HEK293T (cell line): Measurements from ENCODE around the gene TMEM225B.
"Not testable (repeated sequence)": the region's sequence is repeated elsewhere in the genome, so short reads cannot be mapped to it uniquely, and the experiment has no call there.

ENCODE experiments used
- CTCF ChIA-PET: fragments of 350-600 bp; formaldehyde crosslinking; extraction: SDS; loops from one replicate; lab custom pipeline; 2021; ENCODE audit warnings: antibody characterized with exemption, inconsistent platforms; lab: Yijun Ruan, JAX
- POLR2A ChIA-PET: fragments of 350-600 bp; formaldehyde crosslinking; extraction: SDS; loops from one replicate; lab custom pipeline; 2020; ENCODE audit warnings: antibody characterized with exemption, inconsistent platforms; lab: Yijun Ruan, JAX
- DNase-seq: peaks from one replicate; pipeline ENCODE4 v3.0.0; 2012; ENCODE audit warnings: mixed read lengths; ENCODE audit errors: extremely low spot score
- ARNT ChIP-seq: fragments of 450-650 bp; IDR thresholded peaks from 2 replicates; pipeline ENCODE4 v1.6.1; 2017; ENCODE audit warnings: mild to moderate bottlenecking
- BHLHE40 ChIP-seq: fragments of 450-650 bp; IDR thresholded peaks from 2 replicates; pipeline ENCODE4 v1.6.1; 2016; ENCODE audit warnings: mild to moderate bottlenecking, moderate library complexity, borderline replicate concordance
- CTBP1 ChIP-seq: fragments of 450-650 bp; IDR thresholded peaks from 2 replicates; pipeline ENCODE4 v1.6.1; 2016; ENCODE audit warnings: borderline replicate concordance
- ELF4 ChIP-seq: fragments of 450-650 bp; IDR thresholded peaks from 2 replicates; pipeline ENCODE4 v1.6.1; 2017; ENCODE audit warnings: antibody characterized with exemption
- FOXA1 ChIP-seq: fragments of 450-650 bp; IDR thresholded peaks from 2 replicates; pipeline ENCODE4 v1.6.1; 2016; ENCODE audit warnings: mild to moderate bottlenecking
- FOXK2 ChIP-seq: fragments of 450-650 bp; IDR thresholded peaks from 2 replicates; pipeline ENCODE4 v1.6.1; 2016; ENCODE audit warnings: mild to moderate bottlenecking
- FOXM1 ChIP-seq: fragments of 450-650 bp; IDR thresholded peaks from 2 replicates; pipeline ENCODE4 v1.6.1; 2017; ENCODE audit warnings: mild to moderate bottlenecking, borderline replicate concordance
- HDGF ChIP-seq: fragments of 450-650 bp; IDR thresholded peaks from 2 replicates; pipeline ENCODE4 v1.6.1; 2017; ENCODE audit warnings: antibody characterized with exemption, borderline replicate concordance
- L3MBTL2 ChIP-seq: fragments of 450-650 bp; conservative IDR thresholded peaks from 2 replicates; pipeline ENCODE4 v1.6.1; 2016; ENCODE audit warnings: mild to moderate bottlenecking
- LEF1 ChIP-seq: fragments of 450-650 bp; IDR thresholded peaks from 2 replicates; pipeline ENCODE4 v1.6.1; 2017; ENCODE audit warnings: mild to moderate bottlenecking, borderline replicate concordance
- NFRKB ChIP-seq: fragments of 450-650 bp; IDR thresholded peaks from 2 replicates; pipeline ENCODE4 v1.6.1; 2016; ENCODE audit warnings: mild to moderate bottlenecking, moderate library complexity
- PKNOX1 ChIP-seq: fragments of 450-650 bp; IDR thresholded peaks from 2 replicates; pipeline ENCODE4 v1.6.1; 2016
- SP1 ChIP-seq: fragments of 450-650 bp; IDR thresholded peaks from 2 replicates; pipeline ENCODE4 v1.6.1; 2017
- SUZ12 ChIP-seq: fragments of 450-650 bp; IDR thresholded peaks from 2 replicates; pipeline ENCODE4 v1.6.1; 2016; ENCODE audit warnings: mild to moderate bottlenecking
- TARDBP ChIP-seq: fragments of 450-650 bp; IDR thresholded peaks from 2 replicates; pipeline ENCODE4 v1.6.1; 2016
- ZNF384 ChIP-seq: fragments of 450-650 bp; IDR thresholded peaks from 2 replicates; pipeline ENCODE4 v1.6.1; 2016

Gene TMEM225B

DNA sequence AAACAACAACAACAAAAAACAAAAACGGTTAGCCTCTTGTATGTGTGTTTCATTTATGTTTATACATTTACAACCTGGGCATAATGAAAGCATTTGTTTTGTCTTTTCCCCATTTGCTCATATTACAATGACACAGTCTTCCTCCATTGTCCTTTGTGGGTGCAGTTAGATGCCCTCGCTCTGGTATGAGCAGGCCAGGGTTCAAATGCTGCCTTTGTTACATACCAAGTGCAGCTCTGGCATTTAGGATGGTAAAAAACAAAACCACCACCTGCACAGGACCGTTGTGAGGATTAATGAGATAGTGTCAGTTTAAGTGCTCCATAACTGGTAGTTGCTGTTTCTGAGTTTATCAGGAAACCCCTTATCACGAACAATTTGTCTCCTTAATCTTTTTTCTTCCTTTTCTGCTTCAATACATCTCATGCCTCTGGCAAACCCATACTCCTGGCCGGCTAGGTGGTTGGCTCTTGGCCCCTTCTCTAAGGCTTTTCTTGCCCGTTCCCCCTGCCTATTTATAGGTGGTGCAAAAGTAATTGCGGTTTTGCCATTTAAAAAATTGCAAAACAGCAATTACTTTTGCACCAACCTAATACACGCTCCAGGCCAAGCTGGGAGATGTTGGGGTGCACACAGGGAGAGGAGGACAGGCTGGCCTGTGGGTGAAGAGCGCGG is 18.6 kb upstream of the TMEM225B start:
- DNase-seq = no peak
- TF ChIP-seq HDGF (no peak), BHLHE40 (no peak), TARDBP (no peak), FOXA1 (no peak), CTBP1 (no peak), SP1 (no peak)
- CTCF ChIA-PET = no interaction called here
- POLR2A ChIA-PET = no interaction called here

DNA sequence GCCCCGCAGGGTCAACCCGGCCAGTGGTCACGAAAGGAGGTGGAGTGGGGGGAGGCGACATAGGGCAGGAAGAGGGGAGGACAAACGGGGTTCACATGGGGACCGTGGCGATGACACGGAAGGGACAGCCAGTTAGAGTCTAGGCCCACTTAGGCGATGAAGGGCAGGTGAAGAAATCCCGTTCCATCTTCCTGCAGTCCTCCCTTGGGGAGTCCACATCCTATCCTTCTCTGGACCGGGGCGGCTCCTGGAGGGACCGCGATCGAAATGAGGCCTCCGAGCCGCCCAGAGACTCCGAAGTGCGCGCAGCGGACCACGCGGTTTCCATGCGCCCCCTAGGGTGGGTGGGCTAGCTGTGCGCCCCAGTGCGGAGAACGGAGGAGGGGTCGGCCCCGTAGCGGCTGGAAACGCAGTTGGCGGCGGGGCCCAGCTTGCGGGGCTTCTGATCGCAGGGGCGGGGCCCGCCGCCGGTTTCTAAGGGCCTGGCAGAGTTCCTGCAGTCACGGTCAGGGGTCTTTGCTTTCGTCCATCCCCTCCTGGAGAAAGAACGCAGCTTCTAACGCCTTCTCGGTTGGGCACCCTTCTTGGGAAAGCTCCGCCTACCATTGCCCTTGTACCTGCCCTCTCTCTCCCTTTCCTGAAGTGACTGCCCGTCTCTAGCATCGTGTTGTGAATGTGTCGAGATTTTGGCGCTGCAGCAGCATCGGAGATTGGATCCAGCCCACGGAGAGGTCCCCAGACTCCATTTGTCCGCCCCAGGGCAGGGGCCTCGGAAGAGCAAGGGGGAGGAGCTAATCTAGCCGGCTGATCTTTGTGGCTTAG is 17.9 kb upstream of the TMEM225B start:
- ChIA-PET CTCF (no interaction called here), POLR2A (no interaction called here)
- DNase-seq = no peak
- TF ChIP-seq SP1 (no peak), NFRKB (no peak), FOXK2 (no peak), ZNF384 (no peak), L3MBTL2 (no peak), ELF4 (no peak), HDGF (no peak), PKNOX1 (no peak), CTBP1 (no peak), FOXM1 (no peak), ARNT (no peak), LEF1 (no peak), TARDBP (no peak), SUZ12 (no peak), FOXA1 (no peak)

- CTCF ChIA-PET, DNase-seq, POLR2A ChIA-PET: not testable (repeated sequence)
Observed at GRCh38 chr7:99580778-99581332, 17.2 kb upstream of the TMEM225B start.

DNA sequence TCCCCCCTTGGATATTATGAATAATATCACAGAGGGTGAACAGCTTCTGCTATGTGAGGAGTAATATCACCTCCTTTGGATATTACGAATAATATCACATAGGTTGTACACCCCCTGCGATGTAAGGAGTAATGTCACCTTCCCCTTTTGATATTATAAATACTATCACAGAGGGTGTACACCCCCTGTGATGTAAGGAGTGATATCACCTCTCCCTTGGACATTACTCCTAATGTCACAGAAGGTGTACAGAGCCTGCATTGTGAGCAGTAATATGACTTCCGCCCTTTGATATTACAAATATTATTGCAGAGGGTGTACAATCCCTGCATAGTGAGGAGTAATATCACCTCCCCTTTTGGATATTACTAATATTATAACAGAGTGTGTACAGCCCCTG is 9.2 kb upstream of the TMEM225B start:
- TF ChIP-seq TARDBP (no peak), HDGF (no peak), BHLHE40 (no peak), ARNT (no peak), FOXK2 (no peak), FOXM1 (no peak), ELF4 (no peak)
- CTCF ChIA-PET = no interaction called here
- POLR2A ChIA-PET = no interaction called here
- no peak for DNase-seq

- ChIA-PET POLR2A (no interaction called here), CTCF (no interaction called here)
- TF ChIP-seq ZNF384 = no peak
- no peak for TF ChIP-seq FOXK2
- TF ChIP-seq NFRKB = no peak
- TF ChIP-seq FOXA1 = no peak
- DNase-seq = no peak
Observed at GRCh38 chr7:99594948-99595745, 2.9 kb upstream of the TMEM225B start.

DNA sequence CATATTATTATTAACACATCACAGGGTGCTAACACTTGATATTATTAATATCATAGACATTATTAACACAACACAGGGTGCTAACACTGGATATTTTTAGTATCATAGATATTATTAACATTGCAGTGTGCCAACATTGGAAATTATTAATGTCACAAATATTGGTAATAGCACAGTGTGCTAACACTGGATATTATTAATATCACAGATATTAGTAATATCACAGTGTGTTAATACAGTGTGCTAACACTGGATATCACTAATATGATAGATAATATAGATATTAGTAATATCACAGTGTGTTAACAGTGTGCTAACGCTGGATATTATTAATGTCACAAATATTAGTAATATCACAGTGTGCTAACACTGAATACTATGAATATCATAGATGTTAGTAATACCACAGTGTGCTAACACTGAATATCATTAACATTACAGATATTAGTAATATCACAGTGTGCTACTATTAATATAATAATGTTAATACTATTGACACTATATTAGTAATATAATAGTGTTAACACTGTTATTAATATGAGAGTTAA is 1.6 kb upstream of the TMEM225B start:
- CTCF ChIA-PET = no interaction called here
- DNase-seq = no peak
- POLR2A ChIA-PET = no interaction called here
- no peak for TF ChIP-seq HDGF

DNA sequence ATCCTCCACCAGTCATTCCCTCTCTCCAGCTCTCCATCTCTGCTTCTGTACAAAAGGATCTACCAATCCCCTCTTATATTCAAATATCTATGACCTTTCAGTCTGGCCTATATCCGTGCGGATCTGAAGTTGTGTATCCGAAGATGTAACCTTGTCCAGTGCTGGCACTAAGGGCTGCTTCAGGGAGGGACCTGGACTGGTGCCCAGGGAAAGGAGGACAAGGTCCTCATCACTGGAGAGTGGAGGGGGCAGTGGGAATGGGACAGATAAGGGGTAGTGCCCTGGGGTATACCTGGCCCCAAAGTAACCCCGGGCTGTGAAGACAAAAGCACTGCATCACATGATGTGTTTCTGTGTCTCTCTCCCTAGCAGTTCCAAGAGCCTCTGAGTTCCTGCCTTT is 1.8 kb downstream of the TMEM225B start:
- TF ChIP-seq PKNOX1 (no peak), BHLHE40 (no peak), TARDBP (no peak), L3MBTL2 (no peak), ELF4 (no peak), ZNF384 (no peak), LEF1 (no peak), ARNT (no peak), FOXM1 (no peak), FOXA1 (no peak), SUZ12 (no peak), FOXK2 (no peak), CTBP1 (no peak), HDGF (no peak), NFRKB (no peak), SP1 (no peak)
- ChIA-PET POLR2A (no interaction called here), CTCF (no interaction called here)
- DNase-seq = no peak
